HS-27A (cell line): ENCODE measurements around the gene ATP8A2.

Experiments used
- DNase-seq: peaks from one replicate; pipeline ENCODE4 v3.0.0-alpha.2; 2012; ENCODE audit warnings: low read depth, missing footprints

Gene ATP8A2

GRCh38 chr13:25971459-25972145 lies 599.8 kb downstream of the ATP8A2 start:
- no peak for DNase-seq

- no peak for DNase-seq
Observed at GRCh38 chr13:25973085-25973484, 601.3 kb downstream of the ATP8A2 start.

- no peak for DNase-seq
Observed at GRCh38 chr13:25973576-25973975, 601.8 kb downstream of the ATP8A2 start.

- no peak for DNase-seq
Observed at GRCh38 chr13:25977216-25977615, 605.4 kb downstream of the ATP8A2 start.

- no peak for DNase-seq
Observed at GRCh38 chr13:25977671-25978070, 605.9 kb downstream of the ATP8A2 start.

GRCh38 chr13:25978961-25979360 lies 607.2 kb downstream of the ATP8A2 start:
- no peak for DNase-seq

GRCh38 chr13:25979371-25979770 lies 607.6 kb downstream of the ATP8A2 start:
- DNase-seq: no peak

GRCh38 chr13:25980255-25980654 lies 608.5 kb downstream of the ATP8A2 start:
- no peak for DNase-seq

GRCh38 chr13:25981060-25981459 lies 609.3 kb downstream of the ATP8A2 start:
- DNase-seq: no peak

- no peak for DNase-seq
Observed at GRCh38 chr13:25982907-25983306, 611.1 kb downstream of the ATP8A2 start.

- no peak for DNase-seq
Observed at GRCh38 chr13:25987987-25988386, 616.2 kb downstream of the ATP8A2 start.

- DNase-seq: no peak
Observed at GRCh38 chr13:25988661-25989060, 616.9 kb downstream of the ATP8A2 start.

GRCh38 chr13:25990801-25991200 lies 619.0 kb downstream of the ATP8A2 start:
- no peak for DNase-seq

- no peak for DNase-seq
Observed at GRCh38 chr13:25992076-25992475, 620.3 kb downstream of the ATP8A2 start.

GRCh38 chr13:26007261-26008125 lies 635.7 kb downstream of the ATP8A2 start:
- no peak for DNase-seq

- no peak for DNase-seq
Observed at GRCh38 chr13:26010487-26011207, 638.9 kb downstream of the ATP8A2 start.

- DNase-seq: no peak
Observed at GRCh38 chr13:26011208-26011573, 639.4 kb downstream of the ATP8A2 start.

- DNase-seq: no peak
Observed at GRCh38 chr13:26011996-26012821, 640.4 kb downstream of the ATP8A2 start.

GRCh38 chr13:26012995-26013394 lies 641.2 kb downstream of the ATP8A2 start:
- no peak for DNase-seq

- DNase-seq: no peak
Observed at GRCh38 chr13:26015271-26016125, 643.7 kb downstream of the ATP8A2 start.

GRCh38 chr13:26016189-26016588 lies 644.4 kb downstream of the ATP8A2 start:
- DNase-seq: no peak
